UCSD-AML1 (cell line): ENCODE results near the gene HNRNPA1L2.
"Not testable (repeated sequence)": the region's sequence is repeated elsewhere in the genome, so short reads cannot be mapped to it uniquely, and the experiment has no call there.

Source experiments
- DNase-seq: peaks from one replicate; lab custom pipeline; 2025; ENCODE audit not compliant: unreplicated experiment; lab: John Stamatoyannopoulos, UW

Gene HNRNPA1L2

DNA sequence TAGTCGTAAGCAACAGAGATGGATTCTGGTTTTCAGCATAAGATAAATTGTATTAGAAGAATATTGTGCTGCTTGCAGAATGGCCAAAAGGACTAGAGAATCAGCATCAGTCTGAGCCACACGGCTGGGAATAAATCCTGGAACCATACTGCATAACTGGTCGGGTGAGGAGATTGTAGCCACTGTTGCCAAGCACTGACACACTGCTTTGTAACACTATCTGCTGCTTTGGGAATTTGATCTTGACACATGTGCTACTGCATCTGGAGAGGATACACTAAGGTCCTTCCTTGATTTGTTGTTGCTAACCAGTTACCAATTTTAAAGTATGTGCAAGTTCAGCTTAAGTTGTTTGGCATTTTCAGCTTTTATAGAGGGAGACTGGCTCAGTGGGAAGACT is 1.9 kb downstream of the HNRNPA1L2 start:
- no peak for DNase-seq

DNA sequence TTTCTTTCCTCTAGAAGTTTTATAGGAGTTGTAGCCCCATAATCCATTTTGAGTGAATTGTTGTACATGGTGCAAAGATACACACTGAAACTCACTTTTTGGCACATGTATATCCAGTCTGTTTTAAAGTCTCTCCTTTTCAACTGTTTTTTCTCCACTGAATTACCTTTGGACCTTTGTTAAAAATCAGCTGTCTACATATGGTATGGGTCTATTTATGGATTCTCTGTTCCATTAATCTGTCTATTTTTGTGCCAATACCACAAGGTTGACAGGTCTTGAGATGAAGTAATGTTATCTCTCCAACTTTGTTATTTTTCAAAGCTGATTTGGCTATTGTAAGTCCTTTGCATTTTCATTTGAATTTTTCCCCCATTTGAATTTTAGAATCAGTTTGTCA is 4.7 kb downstream of the HNRNPA1L2 start:
- DNase-seq = no peak

DNA sequence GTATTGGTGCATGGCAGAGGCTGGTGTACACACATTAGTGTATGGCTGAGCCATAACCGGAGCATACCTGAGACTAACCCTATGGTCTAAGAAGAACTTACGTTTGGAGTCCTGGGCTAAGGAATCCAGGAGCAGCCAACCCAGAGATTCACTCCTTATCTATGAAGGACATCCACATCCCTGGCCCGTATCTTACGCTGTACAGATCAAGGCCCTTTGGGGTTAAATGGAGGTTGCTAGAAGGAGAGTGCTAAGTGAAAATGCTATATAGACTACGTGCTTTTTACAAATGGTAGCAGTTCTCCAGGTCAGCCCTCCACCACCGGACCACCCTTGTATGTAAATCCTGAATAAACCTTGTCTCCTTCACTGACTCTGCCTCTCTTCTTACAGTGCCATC is 8.5 kb downstream of the HNRNPA1L2 start:
- no peak for DNase-seq

DNA sequence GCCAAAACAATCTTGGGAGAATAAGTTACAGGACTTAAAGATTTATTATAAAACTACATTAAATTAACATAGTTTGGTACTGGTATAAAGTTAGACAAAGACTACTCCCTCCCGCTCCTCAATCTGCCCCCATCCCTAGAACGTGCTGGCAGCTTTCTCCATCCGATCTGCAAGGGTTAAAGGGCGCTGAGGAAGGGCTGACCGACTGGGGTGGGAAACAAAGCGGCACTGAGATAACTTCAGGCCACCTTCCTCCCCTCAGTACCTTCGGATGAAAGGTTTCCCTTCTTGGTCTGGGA is 9.6 kb downstream of the HNRNPA1L2 start:
- no peak for DNase-seq

DNA sequence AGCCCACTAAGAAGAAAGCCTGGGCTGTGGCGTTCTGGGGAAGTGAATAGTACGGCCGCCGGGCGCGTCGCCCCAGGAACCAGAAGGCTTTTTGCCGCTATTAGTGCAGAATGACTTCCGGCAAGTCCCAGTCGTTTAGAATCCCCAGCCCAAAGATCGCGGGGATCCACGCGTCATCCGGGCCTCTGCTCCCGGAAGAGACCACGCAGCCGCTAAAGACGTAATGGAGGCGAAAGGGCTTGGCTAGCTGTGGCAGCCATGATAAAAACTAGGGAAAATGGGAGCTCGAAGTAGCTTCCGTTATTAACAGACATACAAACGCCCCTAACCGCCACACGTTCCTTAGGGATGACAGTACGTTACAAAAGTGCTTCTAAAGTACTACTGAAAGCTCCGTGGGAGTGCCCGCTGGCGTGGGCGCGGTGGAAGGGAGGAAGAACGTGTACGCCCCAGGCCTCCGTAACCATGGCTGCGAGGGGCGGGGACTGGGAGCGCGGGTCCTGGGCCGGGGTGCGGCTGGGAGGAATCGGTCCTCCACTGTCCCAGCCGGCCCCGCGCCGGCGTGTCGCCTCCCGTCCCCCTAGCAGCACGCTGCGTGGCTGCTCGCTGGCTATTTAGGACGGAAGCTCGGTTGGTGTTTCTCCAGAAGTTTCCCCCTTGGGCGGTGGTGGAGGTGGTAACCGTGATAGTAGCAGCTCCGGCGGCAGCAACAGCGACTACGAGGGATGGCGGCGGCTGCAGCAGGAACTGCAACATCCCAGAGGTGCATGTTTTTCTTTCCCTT is 10.2 kb downstream of the HNRNPA1L2 start, which contains the start of gene SUGT1:
SUGT1 (plus strand) TSS at position 641 of the 784 bp plus-strand sequence; CDS start at position 726, 85 bp downstream.
- DNase-seq = peak; percentile 98

DNA sequence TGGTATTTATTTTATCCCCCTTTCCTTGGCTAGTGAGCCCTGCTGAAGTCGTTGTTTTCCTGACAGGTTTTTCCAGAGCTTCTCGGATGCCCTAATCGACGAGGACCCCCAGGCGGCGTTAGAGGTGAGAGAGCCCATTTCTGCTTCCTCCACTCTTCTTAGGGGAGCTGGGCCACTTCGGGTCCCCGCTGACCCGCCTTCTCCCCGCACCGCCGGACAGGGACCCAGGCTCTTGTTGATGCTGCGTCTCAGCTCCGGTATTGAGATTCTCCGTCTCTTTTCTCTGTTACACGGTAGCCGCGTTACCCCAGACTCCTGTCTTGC is 10.7 kb downstream of the HNRNPA1L2 start:
- DNase-seq = no peak

DNA sequence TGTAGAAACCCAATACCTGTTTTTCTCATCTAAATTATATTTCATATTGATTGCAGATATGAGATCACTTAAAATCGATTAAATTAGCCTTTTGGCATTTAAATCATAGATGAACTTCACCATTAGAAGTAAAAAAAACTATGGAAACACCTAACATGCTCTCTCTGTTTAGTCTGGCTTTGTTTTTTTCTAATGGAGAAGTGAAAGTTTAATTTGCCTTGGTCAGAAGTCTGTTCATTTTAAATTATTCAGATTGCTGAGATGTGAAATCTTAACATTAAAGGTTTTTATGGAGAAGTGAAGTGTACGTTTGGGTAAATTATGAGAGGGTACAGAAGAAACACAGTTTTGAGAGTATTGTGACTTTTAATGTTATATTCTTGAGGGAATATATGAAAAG is 17.1 kb downstream of the HNRNPA1L2 start:
- DNase-seq = no peak

DNA sequence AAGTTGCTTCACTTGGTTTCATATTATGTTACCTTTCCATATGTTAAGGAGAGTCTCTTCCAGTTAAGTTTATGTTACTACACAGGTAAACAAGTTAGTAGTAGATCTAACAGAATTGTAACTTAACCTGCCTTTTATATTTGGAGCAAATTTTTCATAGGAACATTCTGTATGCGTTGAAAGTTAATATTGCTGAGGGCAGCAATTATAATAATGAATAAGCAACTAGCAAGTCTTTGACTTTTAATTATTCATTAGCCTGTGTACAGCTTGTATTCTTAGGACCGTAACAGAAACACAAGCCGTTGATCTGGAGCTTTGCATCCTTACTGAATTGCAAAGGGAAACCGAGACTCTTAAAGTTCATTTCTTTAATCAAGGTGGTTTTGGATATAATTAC is 22.0 kb downstream of the HNRNPA1L2 start:
- DNase-seq = no peak

DNA sequence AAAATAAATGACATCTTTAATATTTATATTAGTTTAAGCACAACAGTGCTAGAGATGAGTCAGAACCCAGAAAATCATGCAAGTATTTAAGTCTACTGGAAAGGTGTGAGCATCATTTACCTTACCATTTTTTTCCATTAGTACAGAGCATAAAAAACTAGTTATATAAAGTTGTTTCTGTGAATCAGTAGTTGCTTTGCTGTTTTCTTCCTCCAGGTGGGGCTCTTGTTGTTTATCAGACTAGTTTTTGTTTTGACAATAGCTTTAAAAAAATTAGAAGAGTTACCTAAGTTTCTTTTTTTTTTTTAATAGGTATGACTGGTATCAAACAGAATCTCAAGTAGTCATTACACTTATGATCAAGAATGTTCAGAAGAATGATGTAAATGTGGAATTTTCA is 23.1 kb downstream of the HNRNPA1L2 start:
- no peak for DNase-seq

DNA sequence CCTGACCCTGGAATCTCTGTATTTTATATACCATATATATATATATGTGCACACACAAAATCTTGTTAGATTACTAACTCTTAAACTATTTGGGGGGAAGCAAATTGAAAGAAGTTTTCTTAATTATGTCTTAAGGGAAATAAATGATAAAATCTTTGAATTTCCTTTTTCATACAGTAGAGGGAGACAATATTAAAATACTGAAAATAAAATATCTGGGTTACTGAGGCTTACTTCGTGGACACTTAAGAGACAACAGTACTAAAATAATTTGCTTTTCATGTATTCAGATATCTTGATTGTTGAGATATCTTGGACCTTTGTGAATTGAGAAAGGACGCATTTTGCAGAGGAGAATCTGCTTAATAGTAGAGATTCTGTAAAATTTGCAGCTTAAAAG is 27.4 kb downstream of the HNRNPA1L2 start:
- no peak for DNase-seq

DNA sequence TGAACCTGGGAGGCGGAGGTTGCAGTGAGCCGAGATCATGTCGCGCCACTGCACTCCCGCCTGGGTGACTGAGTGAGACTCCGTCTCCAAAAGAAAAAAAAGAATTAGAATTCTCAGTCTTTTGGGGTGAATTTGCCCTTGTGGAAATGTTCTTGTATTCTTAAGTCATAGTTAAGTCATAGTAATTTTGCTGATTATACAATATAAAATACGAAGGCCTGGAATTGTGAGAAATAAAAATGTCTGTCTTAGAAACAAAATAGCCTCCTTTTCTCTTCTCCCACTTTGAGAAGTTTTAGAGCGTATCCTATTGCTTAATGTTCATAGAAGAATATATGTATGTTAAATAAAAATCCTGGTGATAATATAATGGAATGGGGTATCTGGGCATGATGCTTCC is 28.5 kb downstream of the HNRNPA1L2 start:
- no peak for DNase-seq

DNA sequence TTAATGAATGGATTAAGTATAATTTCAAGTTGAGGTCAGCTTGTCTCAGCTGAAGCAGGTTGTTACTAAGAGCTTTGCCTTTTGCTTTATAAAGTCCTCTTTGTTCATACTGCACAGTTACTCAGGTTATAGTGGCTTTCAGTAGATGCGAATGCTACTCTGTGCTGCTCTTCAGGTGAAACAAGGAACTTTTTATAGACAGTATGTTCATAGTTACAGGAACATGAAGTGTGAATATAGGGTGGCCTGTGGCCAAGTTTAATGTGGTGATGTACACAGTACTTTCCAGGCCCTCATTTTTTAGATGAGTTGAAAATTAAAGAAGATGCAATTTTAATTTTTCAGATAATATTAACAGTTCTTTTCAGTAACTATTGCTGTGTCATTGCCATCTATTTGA is 31.2 kb downstream of the HNRNPA1L2 start:
- no peak for DNase-seq

DNA sequence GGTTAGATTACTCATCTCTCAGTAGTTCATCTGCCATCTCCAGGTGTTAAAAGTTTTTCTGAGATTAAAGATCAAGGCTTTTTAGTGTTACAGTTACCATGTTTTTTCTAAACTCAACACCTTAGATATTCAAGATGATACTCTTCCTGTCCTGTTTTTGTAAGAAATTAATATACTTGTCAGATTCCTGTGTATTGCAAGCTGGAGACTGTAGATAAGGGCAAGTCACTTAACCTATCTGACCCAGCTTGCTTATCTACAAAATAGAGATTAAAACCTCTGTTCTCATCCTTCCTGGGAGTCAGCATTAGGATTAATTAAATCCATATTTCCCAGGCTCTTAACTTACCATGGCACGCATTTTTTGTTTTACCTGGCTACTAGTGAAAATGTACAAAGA is 35.6 kb downstream of the HNRNPA1L2 start:
- DNase-seq = no peak

DNA sequence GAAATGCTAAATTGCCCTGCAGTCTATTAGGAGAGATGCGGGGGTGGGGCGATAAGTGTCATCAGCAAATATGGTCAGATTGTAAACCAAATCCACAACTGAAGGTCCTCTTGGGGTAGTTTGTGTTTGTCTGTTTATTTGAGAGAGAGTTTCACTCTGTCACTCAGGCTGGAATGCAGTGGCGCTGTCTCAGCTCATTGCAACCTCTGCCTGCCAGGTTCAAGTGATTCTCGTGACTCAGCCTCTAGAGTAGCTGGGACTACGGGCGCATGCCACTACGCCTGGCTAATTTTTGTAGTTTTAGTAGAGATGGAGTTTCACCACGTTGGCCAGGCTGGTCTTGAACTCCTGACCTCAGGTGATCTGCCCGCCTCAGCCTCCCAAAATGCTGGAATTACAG is 43.6 kb downstream of the HNRNPA1L2 start:
- DNase-seq = not testable (repeated sequence)

DNA sequence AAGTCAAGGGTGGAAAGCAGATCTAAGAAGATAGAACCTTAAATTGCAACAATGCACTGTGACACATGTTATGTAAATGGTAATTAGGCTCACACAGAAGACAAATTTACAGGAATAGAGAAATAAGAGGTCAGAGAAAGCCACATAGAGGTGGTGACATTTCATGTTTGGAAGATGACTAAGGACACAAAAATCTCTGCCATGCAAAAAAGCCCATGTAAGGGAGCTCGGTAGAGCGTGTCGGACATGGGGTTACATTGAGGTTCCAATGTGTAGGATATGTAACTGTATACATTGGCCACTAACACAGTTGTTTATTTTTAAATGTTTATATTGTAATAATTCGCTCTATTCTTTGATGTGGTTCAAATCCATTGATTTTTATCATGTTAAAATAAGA is 44.1 kb downstream of the HNRNPA1L2 start:
- no peak for DNase-seq
